Suprapubic skin (tissue), 4 donors: ENCODE measurements around the gene MED22. TPM values are rescaled to one million over a fixed set of nuclear protein-coding genes. Genes with fewer than 3 reads are reported as not detected.
"Not testable (repeated sequence)": the region's sequence is repeated elsewhere in the genome, so short reads cannot be mapped to it uniquely, and the experiment has no call there.

Experiments
- DNase-seq, 2 donors: peaks; one replicate each; pipeline ENCODE4 v3.0.0-alpha.2; 2019; ENCODE audit warnings: low spot score in 2 of 2
- H3K27ac ChIP-seq: fragments of 200-600 bp; sonication (generic); one replicate; pipeline ENCODE4 v1.5.1; 2019
- H3K27me3 ChIP-seq: fragments of 200-600 bp; sonication (generic); one replicate; pipeline ENCODE4 v1.5.1; 2019
- H3K36me3 ChIP-seq: fragments of 200-600 bp; sonication (generic); one replicate; pipeline ENCODE4 v1.5.1; 2019
- H3K4me1 ChIP-seq: fragments of 200-600 bp; sonication (generic); one replicate; pipeline ENCODE4 v1.5.1; 2019
- H3K4me3 ChIP-seq: fragments of 200-600 bp; sonication (generic); one replicate; pipeline ENCODE4 v1.5.1; 2019; ENCODE audit warnings: mild to moderate bottlenecking
- H3K9me3 ChIP-seq: fragments of 200-600 bp; sonication (generic); one replicate; pipeline ENCODE4 v1.5.1; 2019
- CTCF ChIP-seq, 2 donors: fragments of 200-600 bp in 1 of 2; fragments of 450-650 bp in 1 of 2; sonication (generic) in 1 of 2; IDR thresholded peaks; one replicate each; pipeline ENCODE4 v1.5.1; 2016 to 2019; ENCODE audit warnings: antibody characterized with exemption in 2 of 2, mild to moderate bottlenecking in 1 of 2, moderate library complexity in 1 of 2
- EP300 ChIP-seq: sonication (generic); formaldehyde crosslinking; IDR thresholded peaks from one replicate; pipeline ENCODE4 v1.6.1; 2017; ENCODE audit warnings: antibody characterized with exemption
- POLR2A ChIP-seq, 2 donors: fragments of 450-650 bp; IDR thresholded peaks; one replicate each; pipeline ENCODE4 v1.6.1; 2017; ENCODE audit warnings: antibody characterized with exemption in 2 of 2, mild to moderate bottlenecking in 2 of 2, moderate library complexity in 2 of 2
- POLR2AphosphoS5 ChIP-seq, 3 donors: sonication (generic); formaldehyde crosslinking; IDR thresholded peaks; one replicate each; pipeline ENCODE4 v1.6.1; 2017; ENCODE audit warnings: antibody characterized with exemption in 3 of 3
- WGBS: methylation state at CpG from one replicate; pipeline ENCODE4 v1.1.5; 2018; 5-methylcytosine and 5-hydroxymethylcytosine counted together
- total RNA-seq, 4 donors: library from RNA; depleted of rRNA; stranded (reverse); fragments of >200 nt; gene quantifications; one replicate each; pipeline ENCODE4 v1.1.0, GENCODE V29; 2016

MED22 gene
- total RNA-seq, 4 donors from 2014 or later: 11.5 to 27.4 (median 18.8) TPM

GRCh38 chr9:133332381-133332730 lies 15.6 kb downstream of the MED22 start:
- no peak overlapping the region for H3K4me3 ChIP-seq
- no peaks in the 10 kb centered on the region for H3K27me3 ChIP-seq
- H3K36me3 ChIP-seq: peaks cover 41% of the 10 kb centered on the region
- peak in 1 of 2 donors; percentile 55 for DNase-seq
- no peaks in the 10 kb centered on the region for H3K9me3 ChIP-seq
- peaks cover 25% of the 10 kb centered on the region for H3K4me1 ChIP-seq
- 88% methylated on average over 20 of the region's 20 CpGs for WGBS
- no peak overlapping the region for H3K27ac ChIP-seq
- TF ChIP-seq CTCF (IDR thresholded peaks at IDR 0.05): no peak
- no peak for TF ChIP-seq POLR2AphosphoS5 (IDR thresholded peaks at IDR 0.05)
- no peak for TF ChIP-seq POLR2A (IDR thresholded peaks at IDR 0.05)
- TF ChIP-seq EP300: no peak

GRCh38 chr9:133331641-133332380 lies 16.1 kb downstream of the MED22 start:
- 97% methylated on average over 57 of the region's 57 CpGs for WGBS
- H3K27ac ChIP-seq: no peak overlapping the region
- H3K4me3 ChIP-seq: no peak overlapping the region
- peaks cover 23% of the 10 kb centered on the region for H3K4me1 ChIP-seq
- peaks cover 41% of the 10 kb centered on the region for H3K36me3 ChIP-seq
- peak in 1 of 2 donors; percentile 55 for DNase-seq
- TF ChIP-seq POLR2A (IDR thresholded peaks at IDR 0.05): no peak
- no peaks in the 10 kb centered on the region for H3K27me3 ChIP-seq
- H3K9me3 ChIP-seq: no peaks in the 10 kb centered on the region

GRCh38 chr9:133331221-133331620 lies 16.7 kb downstream of the MED22 start:
- Histone ChIP-seq H3K9me3 (no peaks in the 10 kb centered on the region), H3K36me3 (peaks cover 41% of the 10 kb centered on the region), H3K4me3 (no peak overlapping the region), H3K27ac (no peak overlapping the region), H3K27me3 (no peaks in the 10 kb centered on the region), H3K4me1 (peaks cover 17% of the 10 kb centered on the region)
- DNase-seq: peak in 1 of 2 donors; percentile 52
- no peak for TF ChIP-seq EP300
- TF ChIP-seq POLR2AphosphoS5 (IDR thresholded peaks at IDR 0.05): no peak
- TF ChIP-seq POLR2A (IDR thresholded peaks at IDR 0.05): no peak
- TF ChIP-seq CTCF (IDR thresholded peaks at IDR 0.05): no peak
- 89% methylated on average over 10 of the region's 19 CpGs for WGBS

GRCh38 chr9:133329306-133330156 lies 18.4 kb downstream of the MED22 start:
- not testable (repeated sequence) for H3K4me1 ChIP-seq, H3K27me3 ChIP-seq, H3K27ac ChIP-seq, H3K9me3 ChIP-seq, H3K4me3 ChIP-seq
- H3K36me3 ChIP-seq: peaks cover 41% of the 10 kb centered on the region
- peak; percentile 48 to 56 for DNase-seq
- peak; percentile 32 to 64 for TF ChIP-seq CTCF (IDR thresholded peaks at IDR 0.05)
- 42% methylated on average over 20 of the region's 21 CpGs for WGBS

GRCh38 chr9:133327834-133328484 lies 20.0 kb downstream of the MED22 start:
- Histone ChIP-seq H3K27me3 (no peaks in the 10 kb centered on the region), H3K9me3 (no peaks in the 10 kb centered on the region), H3K27ac (no peak overlapping the region), H3K4me3 (no peak overlapping the region), H3K36me3 (peaks cover 28% of the 10 kb centered on the region), H3K4me1 (no peaks in the 10 kb centered on the region)
- WGBS: 94% methylated on average over 10 of the region's 10 CpGs
- DNase-seq: peak; percentile 50 to 54
- TF ChIP-seq EP300 (no peak), POLR2AphosphoS5 (IDR thresholded peaks at IDR 0.05) (no peak), CTCF (IDR thresholded peaks at IDR 0.05) (no peak), POLR2A (IDR thresholded peaks at IDR 0.05) (no peak)

GRCh38 chr9:133327021-133327420 lies 20.9 kb downstream of the MED22 start:
- H3K36me3 ChIP-seq: peaks cover 19% of the 10 kb centered on the region
- H3K4me3 ChIP-seq, H3K9me3 ChIP-seq, H3K27me3 ChIP-seq, H3K4me1 ChIP-seq, H3K27ac ChIP-seq: not testable (repeated sequence)
- WGBS: 95% methylated on average over 6 of the region's 6 CpGs
- DNase-seq: peak in 1 of 2 donors; percentile 31
